HG03575 (cell line): ENCODE data around the gene AKR1A1.
"Not testable (repeated sequence)": the region's sequence is repeated elsewhere in the genome, so short reads cannot be mapped to it uniquely, and the experiment has no call there.

Source experiments
- ATAC-seq: cut with Tn5 transposase; IDR thresholded peaks from one replicate; pipeline ENCODE4 v1.9.1; 2021; ENCODE audit not compliant: unreplicated experiment, insufficient number of reproducible peaks, low FRiP score; ENCODE audit errors: extremely low read depth

The AKR1A1 gene

DNA sequence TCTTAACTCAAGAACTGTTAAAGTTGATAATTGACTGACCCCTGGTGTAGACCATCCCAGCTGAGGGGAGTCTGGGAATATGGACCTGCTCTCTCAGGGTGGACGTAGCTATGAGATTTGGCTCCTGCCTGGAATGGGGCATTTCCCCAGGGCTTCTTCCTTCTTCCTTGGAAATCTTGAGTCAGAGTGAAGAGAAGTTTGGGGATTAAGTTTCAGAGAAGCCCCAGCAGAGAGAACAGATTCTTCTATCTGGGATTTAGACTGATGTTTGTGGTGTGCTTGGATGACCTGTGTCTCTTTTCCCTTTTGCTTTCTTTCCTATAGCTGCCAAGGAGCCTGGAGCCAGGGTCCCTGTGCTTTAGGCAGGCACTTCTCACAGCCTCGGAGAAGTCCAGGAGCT, 13.2 kb downstream of the AKR1A1 start:
- ATAC-seq, result no peak

DNA sequence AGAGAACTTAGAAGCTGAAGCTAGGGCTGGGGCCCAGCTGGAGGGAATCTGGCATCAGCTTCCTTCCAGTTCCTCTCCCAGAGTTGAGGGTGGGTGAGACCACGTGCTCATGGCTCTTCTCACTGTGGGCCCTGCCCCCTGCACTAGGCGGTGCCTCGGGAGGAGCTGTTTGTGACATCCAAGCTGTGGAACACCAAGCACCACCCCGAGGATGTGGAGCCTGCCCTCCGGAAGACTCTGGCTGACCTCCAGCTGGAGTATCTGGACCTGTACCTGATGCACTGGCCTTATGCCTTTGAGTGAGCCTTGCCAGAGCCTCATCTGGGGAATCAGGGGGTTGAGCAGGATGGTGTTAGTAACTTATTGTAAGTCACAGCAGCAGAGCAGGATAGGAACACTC, 16.1 kb downstream of the AKR1A1 start:
- no peak for ATAC-seq

DNA sequence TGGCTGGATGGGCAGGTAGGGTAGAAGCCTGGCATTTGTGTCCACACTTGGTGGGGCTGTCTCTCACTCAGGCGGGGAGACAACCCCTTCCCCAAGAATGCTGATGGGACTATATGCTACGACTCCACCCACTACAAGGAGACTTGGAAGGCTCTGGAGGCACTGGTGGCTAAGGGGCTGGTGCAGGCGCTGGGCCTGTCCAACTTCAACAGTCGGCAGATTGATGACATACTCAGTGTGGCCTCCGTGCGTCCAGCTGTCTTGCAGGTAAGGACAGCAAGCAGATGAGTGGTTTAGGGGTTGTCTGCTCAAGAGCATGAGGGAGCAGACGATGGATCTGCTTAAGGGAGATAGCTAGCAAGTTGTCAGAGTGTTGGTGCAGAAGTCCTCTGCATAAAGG, 17.3 kb downstream of the AKR1A1 start:
- no peak for ATAC-seq

DNA sequence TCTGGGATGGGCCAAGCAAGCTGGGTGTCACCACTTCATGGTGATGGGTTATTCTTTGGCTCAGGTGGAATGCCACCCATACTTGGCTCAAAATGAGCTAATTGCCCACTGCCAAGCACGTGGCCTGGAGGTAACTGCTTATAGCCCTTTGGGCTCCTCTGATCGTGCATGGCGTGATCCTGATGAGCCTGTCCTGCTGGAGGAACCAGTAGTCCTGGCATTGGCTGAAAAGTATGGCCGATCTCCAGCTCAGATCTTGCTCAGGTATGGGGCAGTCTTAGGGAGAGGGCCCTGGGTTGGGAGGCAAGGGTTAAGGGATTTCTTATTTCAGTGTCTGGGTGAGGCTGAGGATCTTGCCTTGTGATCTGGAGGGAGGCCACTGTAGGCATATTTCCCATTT, 17.8 kb downstream of the AKR1A1 start:
- ATAC-seq, result no peak

DNA sequence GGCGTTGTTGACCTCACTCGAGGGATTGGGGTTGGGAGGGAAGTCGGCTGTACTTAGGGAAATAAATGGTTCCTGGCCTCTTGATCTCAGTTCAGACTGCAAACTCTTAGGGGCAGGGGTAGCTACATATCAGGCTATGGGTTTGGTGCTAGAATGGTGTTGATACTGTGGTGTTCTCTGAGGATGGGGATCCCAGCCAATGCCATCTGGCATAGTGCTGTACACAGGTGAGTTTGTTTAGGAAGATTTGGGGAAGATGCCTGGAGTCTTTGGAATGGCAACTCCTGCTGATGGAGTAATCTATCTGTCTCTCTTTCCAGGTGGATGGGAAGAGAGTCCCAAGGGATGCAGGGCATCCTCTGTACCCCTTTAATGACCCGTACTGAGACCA, 18.9 kb downstream of the AKR1A1 start:
- ATAC-seq, result no peak

DNA sequence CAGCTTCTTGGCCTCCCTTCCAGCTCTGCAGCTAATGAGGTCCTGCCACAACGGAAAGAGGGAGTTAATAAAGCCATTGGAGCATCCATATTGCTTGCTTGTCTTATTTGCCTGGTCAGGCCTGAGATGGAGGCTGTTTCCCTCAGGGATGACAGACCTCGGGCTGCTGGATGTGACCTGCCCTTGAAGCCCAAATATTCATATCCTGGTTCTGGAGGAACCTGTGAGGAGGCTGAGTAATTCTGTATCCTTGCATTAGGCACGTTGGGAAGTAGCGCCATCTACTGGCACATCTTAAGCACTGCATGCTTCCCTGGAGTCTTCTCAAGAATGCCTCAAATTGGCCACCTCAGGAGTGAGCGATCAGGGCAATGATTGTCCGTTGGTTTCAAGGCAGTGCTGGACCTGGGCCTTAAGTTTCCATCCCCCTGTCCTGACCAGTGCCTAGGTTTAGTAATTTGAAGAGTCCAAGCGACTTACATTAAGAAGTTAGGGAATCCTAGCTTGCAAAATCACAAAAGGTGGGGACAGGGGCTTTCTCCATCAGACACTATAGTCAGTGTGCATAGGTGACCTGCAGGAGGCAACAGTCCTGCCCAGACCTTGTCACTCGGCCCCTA, 19.4 kb downstream of the AKR1A1 start:
- no peak for ATAC-seq

DNA sequence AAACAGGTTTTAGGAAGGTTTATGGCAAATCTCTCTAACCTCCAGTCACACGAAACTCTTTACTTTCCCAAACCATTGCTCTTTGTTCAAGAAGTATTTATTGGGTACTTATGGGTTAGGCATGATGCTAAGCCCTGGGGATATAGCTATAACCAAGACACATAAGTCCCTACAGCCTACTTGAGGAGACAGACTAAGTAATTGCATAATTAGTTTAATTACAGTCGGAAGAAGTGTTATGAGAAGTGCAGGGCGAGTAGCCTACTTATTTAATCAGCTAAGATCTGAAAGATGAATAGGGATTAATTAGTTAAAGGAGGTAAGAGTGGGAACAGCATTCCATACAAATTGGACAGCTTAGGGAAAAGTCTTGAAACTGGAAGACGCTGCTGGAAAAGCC, 20.0 kb downstream of the AKR1A1 start:
- ATAC-seq, result no peak

DNA sequence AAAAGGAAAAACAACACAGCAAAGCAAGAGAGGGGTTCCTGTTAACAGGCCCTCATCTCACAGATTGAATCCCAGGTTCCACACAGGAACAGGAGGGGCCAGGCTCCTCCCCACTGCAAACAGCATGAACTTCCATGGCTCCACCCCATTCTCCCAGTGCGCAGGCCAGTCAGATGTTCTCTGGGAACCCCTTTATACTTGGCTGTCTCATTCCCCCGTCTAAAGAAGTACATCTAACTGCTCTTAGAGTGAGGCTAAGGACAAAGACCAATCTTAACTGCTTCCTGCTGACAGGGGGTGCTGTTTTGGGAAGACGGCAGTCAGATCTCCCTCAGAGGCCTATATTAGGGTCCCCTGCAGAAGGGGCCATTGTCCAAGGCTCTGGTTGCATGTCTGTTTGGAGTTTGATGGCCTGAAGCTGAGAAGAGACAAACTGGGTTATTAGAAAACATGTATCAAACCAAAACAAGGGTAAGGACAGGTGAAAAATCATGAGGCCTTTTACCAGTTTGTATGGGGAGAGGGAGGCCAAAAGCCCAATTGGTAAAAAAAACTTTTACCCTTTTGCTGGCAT, 22.7 kb downstream of the AKR1A1 start:
- no peak for ATAC-seq

DNA sequence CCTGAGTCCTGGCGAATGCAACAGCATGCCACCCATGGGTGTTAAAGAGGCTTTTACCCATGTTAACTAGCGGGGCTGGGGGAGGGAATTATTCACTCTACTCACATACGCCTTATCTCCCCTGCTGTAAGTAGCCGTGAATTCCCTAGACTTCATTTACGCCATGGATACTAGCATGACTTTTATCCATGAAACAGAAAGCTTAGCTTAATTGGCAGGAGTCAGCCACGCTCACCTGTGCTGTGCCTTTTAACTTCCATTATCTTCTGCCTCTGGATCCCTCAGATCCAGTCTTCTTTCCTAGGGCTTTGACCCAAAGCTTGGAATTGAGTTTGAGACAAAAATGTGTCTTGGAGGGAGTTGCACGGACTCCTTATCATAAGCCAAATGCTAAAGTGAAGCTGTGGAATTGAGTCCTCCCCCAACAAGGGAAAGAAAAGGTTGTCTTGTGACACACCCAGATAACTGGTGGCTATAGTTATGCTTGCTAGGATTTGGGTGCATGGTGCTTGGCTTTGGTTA, 23.5 kb downstream of the AKR1A1 start:
- ATAC-seq, result no peak

DNA sequence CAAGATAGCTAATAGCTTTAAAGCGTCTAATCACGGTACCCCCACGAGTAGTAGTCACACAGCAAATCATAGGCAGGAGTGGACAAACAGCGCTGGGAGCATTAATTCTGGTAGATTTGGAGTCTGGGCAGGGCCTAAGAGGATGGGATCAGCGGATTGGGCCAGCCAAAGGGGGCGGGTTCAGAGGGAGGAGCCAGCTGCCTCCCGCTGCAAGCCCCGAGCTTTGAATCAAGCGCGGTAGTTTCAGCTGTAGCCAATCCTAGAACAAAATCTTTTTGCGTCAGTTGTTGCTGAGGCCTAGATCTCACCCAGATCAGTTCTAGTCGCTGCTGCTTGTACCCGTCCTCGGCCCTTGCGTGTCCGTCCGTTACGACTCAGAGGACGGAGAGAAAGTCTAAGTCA, 32.6 kb downstream of the AKR1A1 start:
- peak; percentile 34 for ATAC-seq

DNA sequence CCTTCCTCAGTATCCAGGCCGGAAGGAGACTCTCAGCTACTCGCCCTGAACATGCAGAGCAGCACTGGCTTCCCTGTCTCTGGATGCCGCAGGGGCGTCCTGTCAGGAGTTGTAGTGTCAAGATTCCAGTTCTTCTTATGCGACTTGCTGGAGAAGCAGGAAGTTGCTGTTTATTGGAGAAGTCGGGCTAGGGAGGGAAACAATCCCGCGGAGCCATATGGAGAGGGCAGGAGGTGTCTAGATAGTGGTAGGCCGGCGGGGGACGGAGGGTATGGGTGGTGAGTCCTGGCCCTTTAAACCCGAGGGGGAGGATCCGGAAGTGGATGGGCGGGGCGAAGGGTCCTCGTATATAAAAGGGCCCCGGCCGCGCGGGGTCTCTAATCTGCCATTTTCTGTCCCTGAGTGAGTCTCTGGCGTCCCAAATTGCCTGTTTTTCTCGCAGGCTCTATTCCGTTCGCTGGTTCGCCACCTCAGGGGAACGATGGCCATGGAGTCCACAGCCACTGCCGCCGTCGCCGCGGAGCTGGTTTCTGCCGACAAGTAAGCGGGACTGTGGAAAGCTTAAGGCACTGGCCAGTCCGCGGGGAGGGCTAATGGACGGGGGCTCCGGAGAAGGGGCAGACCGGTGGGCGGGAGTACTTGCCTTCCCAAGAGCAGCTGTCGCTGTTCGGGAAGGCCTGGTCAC, 33.2 kb downstream of the AKR1A1 start, which contains the start of gene NASP:
TSS of gene NASP (plus strand) at position 376 of the 685 bp plus-strand sequence. CDS start at position 482, 106 bp downstream.
- ATAC-seq, result peak; percentile 19

DNA sequence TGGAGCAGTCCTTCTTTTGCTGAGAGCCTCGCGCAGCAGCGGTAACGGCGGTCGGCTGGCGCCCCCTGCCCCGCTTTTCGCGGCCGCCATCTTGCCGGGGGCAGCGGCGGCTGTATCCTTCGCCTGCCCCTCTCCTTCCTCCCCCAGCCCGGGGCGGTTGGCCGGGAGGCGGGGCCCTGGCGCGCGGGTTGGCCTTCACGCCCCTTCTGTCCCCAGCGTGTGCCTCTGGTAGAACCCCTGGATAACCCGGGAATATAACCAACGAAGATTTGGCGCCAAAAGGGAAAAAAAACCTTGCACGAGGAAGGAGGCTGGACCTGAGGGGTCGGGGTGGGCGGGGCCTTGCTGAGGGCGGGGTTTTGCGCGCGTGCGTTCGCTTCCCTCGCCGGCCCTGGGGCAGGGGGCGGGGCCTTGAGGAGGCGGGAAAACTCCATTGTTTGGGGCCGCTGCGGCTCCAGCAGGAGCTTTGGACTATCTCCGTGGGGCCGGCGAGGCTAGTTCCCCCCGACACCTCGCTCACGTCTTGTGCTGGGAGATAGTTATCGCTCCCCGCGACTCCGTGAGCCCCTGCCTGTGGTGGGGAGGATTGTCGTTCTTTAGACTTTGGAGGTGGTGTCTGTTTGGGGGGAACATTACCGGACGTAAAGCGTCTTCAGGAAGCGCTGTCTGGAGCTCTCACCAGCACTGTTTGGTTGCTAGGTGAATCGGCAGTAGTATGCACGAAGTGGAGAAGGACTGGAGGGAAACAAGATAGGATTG, 33.9 kb downstream of the AKR1A1 start:
- ATAC-seq, result no peak

DNA sequence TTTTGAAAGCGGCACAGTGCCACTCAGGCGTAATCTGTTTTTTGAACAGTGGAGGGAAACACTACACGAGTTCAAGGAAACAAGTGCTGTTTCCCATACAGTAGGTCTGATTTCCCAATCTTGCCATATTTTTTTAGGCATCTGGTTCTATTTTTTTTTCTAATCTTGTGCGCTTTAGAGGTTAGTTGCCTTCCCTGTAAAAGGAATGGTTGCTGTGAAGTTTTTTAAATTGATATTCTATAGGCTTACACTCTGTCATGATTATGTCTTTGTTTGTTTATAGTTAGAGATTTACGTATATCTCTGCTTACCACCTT, 34.4 kb downstream of the AKR1A1 start:
- no peak for ATAC-seq

DNA sequence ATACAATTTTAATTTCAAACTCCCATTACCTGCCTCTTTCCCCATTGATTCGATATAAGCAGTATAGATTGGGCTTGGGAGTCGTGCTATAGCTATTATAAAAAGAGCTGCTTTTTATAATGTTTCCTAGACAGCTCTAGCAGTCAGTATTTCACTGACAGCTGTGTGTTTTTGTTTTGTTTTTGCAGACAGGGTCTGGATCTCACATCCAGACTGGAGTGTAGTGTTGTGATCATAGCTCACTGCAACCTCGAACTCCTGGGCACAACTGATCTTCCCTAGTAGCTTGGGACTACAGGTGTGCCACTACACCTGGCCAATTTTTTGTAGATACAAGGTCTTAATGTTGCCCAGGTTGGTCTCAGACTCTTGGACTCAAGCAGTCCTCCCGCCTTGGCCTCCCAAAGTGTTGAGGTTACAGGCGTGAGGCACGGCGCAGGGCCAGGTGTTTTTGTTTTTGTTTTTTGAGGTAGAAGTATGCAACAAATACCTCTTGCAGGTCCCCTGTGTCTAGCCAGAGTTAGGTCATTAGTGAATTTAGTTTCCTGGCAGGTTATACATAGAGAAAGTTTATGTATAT, 35.0 kb downstream of the AKR1A1 start:
- ATAC-seq, result no peak

DNA sequence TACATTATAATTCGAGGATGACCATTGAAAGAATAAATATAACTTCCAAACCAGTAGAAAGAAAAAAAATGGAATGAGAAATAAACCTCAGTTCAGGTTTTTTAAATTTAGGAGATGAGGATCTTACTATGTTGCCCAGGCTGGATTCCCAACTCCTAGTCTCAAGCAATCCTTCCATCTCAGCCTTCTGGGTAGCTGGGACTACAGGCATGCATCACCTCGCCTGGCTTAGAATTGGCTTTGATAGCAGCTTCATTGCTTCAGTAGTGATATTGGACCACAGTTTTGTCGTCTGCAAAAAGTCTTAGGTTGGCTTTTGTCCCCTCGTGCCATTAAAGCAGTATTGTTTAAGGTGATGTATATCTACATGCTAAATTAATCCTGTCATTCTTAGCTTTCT, 36.1 kb downstream of the AKR1A1 start:
- ATAC-seq, result no peak

DNA sequence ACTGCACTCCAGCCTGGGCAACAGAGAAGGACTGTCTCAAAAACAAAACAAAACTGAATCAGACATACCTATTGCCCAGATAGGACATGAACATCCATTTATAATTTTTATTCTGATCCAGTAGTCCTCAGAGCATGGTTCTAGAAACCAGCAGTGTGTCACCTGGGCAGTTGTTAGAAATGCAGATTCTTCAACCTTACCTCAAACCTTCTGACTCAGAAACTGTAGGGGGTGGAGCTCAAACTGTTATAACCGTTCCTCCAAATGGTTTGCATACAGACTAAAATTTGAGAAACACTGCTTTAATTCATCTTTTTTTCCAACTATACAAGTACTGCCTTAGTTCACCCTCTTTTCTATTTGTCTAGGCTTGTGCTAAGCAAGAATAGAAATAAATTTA, 39.2 kb downstream of the AKR1A1 start:
- ATAC-seq, result no peak

DNA sequence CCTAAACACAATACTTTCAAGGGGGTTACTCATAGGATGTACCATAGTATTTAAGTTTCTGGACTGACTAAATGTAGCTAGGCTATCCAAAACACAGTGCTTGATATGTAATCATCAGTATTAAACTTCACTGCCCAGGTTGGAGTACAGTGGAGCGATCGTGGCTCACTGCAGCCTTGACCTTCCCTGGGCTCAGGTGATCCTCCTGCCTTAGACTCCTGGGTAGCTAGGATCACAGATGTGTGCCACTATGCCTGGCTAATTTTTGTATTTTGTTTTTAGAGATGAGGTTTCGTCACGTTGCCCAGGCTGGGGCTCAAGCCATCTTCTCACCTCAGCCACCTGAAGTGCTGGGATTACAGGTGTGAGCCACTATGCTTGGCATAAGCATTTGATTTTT, 43.8 kb downstream of the AKR1A1 start:
- ATAC-seq, result no peak

DNA sequence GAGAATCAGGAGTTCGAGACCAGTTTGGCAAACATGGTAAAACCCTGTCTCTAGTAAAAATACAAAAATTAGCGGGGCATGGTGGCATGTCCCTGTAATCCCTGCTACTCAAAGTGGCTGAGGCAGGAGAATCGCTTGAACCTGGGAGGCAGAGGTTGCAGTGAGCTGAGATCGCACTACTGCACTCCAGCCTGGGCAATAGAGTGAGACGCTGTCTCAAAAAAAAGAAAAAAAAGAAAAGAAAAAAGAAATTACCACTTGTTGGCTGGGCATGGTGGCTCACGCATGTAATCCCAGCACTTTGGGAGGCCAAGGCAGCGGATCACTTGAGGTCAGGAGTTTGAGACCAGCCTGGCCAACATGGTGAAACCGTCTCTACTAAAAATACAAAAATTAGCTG, 46.1 kb downstream of the AKR1A1 start:
- not testable (repeated sequence) for ATAC-seq

DNA sequence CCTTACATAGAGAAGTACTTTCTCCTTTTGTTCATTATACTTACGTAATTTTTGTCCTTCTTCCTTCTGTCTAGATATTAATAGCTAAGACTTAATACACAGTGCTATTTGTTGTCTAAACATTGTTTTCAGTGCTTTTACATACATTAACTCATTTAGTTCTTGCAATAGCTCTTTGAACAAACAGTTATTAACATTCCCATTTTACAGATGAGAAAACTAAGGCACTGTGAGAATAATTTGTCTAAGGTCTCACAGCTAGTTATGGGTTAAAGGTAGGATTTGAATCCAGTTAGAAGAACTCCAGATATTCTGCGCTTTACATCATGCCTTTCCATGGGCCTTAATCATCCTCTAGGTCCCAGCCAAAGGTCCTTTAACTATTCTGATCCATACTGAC, 53.6 kb downstream of the AKR1A1 start:
- no peak for ATAC-seq
